NCI-H1694 treated with DMSO at 0.1 percent for 48 hours (cell line): ENCODE results near the gene CCDC74B.
"Not testable (repeated sequence)": the region's sequence is repeated elsewhere in the genome, so short reads cannot be mapped to it uniquely, and the experiment has no call there.

Experiments used
- DNase-seq: peaks from one replicate; lab custom pipeline; 2025; lab: John Stamatoyannopoulos, UW

The CCDC74B gene

DNA sequence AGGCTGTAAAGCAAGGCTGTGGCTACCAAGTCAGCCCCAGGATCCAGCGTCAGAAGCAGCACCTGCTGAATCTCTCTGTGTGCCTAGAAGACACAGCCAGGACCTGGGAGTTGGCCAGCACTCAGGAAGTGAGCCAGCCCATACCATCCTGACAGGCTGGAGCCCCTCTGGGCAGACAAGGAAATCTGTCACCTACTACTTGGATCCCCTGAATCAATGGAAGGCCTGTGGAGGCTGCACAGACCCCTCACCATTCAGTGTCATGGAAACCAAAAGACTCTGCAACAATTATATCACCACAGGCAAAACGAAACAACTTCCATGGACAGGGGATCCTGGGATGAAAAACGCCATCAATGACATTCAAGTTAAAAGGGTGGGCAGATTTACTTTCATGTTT is 21.7 kb upstream of the CCDC74B start:
- DNase-seq = not testable (repeated sequence)

DNA sequence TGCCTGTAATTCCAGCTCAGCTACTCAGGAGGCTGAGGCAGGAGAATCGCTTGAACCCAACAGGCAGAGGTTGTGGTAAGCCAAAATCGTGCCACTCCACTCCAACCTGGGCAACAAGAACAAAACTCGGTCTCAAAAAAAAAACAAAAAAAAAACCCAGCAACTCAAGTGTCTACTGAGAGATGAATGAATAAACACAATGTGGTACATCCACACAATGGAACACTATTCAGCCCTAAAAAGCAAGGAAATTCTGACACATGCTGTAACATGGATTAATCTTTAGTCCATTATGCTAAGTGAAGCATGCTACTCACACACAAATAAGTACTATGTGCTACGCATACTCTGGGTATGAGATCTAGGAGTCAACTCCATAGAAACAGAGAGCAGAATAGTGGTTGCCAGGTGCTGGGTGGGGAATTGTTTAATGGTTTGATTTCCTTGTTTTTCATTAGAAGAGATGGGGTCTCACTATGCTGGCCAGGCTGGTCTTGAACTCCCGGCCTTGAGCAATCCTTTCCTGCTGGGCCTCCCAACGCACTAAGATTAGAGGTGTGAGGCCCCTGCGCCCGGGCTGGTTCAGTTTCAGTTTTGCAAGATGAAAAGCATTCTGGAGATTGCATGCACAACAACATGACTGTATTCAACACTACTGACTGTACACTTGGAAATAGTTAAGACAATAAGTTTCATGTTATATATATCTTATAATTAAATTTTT is 20.5 kb upstream of the CCDC74B start:
- no peak for DNase-seq

DNA sequence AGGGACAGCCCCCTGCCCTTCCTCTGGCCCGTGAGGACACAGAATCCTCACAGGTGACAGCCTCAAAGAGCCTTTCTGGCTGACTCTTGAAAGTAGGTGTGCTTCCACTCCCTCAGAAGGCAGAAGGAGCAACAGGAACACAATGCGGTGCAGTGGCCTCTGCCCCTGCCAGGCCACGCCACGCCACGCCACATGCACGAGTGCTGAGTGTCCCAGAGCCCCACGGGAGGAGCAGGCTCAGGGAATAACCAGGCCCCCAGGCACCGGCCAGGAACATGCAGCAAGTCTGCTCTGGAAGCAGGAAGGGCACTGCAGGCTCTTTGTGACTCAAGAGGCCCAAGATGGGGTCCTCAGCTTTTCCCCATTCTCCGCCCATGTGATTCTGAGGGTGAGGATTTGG is 18.1 kb upstream of the CCDC74B start:
- DNase-seq = no peak

DNA sequence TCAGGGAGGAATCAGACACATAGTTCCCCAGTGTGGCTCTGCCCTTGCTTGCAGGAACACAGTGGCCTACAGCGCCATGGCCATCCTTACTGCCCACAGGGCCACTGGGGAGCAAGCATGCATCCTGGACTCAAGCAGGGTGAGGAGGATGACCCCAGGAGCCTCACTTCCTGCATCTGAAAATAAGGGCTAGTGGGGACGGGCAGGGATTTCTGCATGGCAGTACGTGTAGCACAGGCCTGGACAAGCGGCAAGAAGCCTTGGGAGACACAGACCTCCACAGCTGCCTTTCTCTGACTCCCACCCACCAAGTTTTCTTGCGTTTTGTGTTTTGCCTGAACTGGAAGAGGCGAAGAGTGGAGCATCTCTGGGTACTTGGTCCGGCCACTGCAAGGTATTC is 17.6 kb upstream of the CCDC74B start:
- not testable (repeated sequence) for DNase-seq

DNA sequence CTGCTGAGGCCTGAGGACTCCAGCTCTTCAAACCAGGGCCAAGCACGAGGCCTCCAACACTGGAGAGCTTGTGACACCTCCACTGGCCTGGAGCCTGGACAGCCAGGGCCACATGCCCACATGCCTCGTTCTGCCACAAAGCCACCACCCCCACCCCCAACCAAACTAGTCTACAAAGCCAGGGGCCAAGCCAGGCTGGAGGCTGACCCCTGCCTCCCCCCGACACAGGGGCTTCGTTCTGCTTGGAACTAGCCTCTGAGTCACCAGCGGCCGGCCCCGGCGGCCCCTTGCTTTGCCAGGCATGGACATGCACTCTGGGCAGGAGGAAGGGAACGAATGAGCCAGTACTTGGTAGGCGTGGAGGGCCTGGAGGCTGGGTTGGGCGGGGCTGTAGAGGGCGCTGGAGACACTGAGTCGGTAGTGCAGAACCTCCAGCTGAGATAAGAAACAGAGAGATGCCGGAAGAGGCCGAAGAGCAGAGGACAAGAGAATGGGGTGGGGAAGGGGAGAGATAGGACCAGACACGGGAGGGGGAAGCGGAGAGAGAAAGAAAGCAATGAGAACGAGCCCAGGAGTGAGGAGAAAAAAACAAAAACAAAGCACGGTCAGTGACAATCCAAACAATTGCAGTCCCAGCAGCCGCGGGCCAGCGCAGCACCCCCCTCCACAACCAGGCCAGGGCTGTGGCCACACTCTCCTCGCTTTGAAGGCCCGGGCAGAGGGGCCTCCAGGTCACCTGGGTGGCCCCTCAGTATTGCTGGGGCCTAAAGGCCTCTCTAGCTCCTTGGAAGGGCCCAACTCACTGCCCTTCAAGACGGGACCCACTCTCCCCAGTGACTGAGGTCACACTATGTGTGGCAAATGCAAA is 16.2 kb upstream of the CCDC74B start:
- not testable (repeated sequence) for DNase-seq

DNA sequence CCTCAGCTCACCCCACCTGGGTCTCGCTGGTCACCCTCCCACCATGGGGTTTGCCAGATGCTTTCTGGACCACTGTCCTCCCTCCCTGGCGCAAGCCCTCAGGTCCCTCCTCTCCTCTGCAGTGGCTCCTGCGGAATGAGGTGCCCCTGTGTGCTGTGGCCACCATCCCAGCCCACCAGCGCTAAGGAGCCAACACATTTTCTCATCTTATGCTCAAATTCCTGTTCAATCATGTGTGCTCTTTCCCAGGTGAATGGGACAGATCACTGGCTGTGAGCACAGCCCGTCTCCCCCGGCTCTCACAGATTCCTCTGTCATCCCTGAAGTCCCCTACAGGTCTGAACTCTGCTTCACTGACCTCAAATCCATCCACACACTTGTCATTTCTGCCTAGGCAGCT is 15.2 kb upstream of the CCDC74B start:
- no peak for DNase-seq

DNA sequence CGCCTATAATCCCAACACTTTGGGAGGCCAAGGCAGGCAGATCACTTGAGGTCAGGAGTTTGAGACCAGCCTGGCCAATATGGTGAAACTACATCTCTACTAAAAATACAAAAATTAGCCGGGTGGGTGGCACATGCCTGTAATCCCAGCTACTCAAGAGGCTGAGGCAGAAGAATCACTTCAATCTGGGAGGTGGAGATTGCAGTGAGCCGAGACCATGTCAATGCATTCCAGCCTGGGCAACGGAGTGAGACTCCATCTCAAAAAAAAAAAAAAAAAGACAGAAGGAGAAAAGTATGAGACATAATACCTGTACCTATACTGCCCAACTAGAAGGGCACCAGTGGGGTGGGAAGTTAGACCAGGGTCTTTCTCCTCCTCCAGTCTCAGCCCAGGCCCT is 14.5 kb upstream of the CCDC74B start:
- DNase-seq = not testable (repeated sequence)

DNA sequence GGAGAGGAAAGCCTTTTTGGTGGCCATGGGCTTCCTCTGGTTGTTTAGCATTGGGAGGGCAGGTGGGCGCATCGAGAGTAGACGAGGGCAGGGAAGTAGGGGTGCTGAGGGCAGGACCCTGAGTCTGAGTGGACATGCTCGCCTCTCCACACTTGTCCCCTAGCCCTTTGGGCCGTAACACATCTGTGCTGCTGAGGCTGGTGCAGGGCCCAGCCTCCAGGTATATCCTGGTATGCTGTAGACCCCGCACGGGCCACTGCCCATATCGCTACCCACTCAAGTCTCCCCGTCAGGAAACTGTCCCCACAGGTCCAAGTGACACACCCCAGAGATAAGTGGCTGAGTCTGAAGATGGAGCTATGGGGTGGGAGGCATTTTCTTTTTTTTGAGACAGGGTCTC is 13.7 kb upstream of the CCDC74B start:
- no peak for DNase-seq

DNA sequence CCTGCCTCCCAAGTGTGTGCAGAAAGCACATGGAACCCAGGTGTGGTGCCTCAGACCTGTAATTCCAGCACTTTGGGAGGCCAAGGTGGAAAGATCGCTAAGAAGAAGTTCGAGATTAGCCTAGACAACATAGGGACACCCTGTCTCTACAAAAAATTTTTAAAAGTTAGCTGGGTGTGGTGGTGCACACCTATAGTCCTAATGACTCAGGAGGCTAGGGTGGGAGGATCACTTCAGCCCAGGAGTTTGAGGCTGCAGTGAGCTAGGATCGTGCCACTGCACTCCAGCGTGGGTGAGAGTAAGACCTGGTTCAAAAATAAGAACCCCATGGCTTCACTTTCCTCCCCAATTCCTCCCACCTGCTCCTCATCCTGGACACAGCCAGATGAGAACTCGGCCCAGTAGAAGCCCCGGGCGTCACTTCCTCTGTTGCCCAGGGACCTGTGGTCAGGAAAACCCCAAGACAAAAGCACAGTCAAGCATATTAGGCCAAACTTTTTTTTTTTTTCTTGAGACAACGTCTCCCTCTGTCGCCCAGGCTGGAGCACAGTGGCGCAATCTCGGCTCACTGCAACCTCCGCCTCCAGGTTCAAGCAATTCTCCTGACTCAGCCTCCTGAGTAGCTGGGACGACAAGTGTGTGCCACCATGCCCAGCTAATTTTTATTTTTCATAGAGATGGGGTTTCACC is 13.1 kb upstream of the CCDC74B start:
- not testable (repeated sequence) for DNase-seq

DNA sequence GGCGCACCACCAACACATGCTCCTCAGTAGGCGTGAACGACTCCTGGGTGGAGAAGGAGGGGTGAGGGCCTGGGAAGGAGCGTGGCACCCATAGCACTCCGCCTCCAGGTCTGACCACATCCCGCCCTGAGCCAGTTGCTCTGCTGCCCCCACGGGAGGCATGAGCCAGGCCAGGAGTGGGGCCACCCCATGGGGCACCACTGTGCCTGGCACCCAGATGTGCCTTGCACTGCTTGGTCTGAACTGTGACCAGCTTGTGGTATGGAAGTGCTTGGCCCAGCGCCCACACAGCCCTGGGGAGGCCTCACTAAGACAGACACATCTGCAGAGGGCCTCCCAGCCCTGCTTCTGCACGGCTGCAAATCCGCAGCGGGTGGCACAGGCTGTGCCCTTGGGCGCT is 12.4 kb upstream of the CCDC74B start:
- not testable (repeated sequence) for DNase-seq

DNA sequence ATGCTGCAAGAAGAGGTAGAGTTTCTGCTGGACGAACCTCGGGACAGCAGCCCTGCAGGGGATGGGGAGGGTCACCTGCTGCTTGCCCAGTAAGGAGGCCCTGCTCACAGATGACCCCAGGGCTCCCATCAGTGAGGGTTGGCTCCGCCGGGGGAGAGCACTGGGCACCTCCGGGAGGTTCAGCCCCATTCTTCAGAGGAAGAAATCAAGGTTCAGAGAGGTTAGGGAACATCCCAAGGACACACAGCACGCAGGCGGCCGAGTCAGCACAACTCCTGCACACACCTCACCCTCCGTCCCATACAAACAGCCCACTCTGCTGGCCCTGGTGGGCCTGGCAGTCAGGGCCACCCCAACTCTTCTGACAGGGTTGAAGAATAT is 11.7 kb upstream of the CCDC74B start:
- no peak for DNase-seq

DNA sequence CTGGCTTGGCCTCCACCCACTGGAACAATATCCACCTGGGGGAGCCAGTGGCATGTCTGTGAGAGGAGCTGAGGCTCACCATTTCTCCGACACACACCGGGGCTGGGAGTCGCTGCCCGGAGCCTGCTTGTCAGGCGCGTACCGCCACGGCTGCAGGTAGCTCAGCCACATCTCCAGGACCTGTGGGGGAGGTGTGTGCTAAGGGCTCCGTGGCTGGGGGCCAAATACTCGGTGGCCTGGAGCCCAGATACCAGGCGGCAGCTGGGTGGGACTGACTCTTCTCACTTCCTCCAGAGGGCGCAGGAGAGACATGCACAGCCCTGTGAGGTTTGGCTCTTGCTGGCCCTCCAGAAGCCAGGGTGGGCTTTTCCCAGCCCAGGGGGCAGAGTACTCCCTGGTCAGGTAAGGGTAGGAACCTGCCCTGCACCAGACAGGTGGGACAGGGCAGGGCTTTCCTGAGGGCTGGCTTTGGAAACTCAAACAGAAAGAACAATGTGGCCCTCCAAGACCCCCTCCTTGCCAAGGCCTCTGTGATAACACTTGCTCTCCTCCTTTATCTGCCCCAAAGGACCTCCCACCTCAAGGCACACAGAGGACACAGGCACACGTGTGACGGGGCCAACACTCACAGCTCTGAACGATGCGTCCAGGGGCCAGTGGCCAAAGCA is 11.2 kb upstream of the CCDC74B start:
- peak; percentile 73 for DNase-seq

DNA sequence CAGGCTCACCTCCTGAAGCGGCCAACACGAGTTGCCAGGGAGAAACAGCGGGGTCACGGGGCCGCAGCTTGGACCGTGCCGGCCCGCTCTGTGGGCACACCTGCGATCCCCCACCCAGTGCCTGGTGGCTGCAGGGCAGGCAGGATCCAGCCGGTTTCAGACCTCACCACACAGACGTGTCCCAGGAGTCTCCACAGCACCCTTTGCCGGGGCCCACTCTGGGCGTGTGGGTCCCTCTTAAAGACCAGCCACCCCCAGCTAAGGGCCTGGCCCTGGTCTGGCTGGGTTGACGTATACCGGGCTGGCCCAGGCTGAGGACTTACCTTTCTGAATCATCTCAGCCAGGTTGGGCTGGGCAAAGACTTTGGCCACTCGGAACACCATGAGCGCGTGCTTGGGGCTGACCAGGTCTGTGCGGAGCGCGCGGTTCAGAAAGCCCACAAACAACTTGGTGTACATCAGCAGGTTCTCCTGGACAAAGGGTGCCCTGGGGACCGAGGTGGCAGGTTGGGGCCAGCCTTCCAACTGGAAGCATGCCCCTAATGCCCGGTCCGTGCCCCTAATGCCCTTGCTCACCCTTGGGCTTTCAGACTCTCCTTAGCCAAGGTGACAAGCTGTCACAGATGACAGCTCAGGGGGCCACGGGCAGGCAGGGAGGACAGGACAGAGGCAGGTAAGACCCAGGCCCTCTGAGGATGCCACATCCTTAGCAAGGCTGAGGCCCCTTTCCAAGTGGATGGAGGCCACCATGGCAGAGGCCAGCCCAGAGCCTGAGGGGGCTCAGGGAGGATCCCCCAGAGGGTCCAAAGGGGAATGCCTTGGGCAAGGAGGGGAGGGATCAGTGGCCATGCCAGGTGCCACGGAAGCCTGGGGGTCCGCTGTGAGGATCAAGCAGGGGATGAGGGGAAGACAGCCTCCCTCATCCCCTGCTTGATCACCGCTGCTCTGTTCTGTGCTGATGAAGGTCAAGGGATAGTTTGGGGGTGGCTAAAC is 10.2 kb upstream of the CCDC74B start:
- DNase-seq = no peak

DNA sequence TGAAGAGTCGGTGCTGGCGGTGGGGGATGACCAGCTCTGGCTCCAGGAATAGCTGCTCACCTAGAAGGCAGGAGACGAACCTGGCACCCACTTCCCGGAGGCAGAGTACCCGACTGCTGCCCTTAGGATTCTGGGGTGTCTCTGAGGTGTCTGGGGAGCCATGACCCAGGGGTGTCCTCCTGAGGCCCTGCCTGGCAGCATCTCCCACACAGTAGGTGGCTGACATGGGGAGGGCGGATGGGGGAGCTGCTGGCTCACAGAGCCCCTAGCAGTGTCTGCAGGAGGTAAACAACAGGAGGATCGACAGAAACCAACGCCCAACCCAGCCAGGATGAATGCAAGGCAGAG is 9.5 kb upstream of the CCDC74B start:
- not testable (repeated sequence) for DNase-seq

DNA sequence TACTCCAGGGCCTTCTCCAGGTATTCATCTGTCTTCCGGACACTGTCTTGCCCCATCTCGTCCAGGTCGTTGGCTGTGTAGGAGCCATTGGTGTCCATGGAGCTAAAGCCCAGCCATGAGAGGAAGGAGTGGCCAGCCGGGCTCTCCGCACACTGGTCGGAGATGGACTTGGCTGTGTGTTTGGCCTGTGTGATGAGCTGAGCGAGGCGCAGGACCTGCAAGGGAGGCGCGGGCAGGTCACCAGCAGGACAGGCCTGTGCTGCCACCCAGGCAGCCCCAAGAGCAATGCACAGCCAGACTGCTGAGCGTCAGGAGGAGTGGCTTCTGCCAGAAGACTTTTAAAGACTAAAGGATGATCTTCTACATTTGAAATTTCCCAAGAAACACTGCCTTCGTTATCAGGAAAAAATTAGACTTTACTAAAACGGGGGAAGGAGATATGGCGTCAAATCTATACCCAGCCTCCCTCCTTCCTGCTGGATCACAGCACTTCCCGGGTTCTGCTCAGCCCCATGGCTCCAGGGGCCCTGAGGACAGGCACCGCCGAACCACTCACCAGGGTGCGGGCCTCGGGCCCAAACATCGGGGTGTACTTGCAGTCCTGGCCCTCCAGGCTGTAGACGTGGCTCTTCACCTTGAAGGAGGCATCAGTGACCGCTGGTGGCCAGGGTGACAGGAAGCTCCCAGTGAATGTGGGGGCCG is 9.0 kb upstream of the CCDC74B start:
- not testable (repeated sequence) for DNase-seq

DNA sequence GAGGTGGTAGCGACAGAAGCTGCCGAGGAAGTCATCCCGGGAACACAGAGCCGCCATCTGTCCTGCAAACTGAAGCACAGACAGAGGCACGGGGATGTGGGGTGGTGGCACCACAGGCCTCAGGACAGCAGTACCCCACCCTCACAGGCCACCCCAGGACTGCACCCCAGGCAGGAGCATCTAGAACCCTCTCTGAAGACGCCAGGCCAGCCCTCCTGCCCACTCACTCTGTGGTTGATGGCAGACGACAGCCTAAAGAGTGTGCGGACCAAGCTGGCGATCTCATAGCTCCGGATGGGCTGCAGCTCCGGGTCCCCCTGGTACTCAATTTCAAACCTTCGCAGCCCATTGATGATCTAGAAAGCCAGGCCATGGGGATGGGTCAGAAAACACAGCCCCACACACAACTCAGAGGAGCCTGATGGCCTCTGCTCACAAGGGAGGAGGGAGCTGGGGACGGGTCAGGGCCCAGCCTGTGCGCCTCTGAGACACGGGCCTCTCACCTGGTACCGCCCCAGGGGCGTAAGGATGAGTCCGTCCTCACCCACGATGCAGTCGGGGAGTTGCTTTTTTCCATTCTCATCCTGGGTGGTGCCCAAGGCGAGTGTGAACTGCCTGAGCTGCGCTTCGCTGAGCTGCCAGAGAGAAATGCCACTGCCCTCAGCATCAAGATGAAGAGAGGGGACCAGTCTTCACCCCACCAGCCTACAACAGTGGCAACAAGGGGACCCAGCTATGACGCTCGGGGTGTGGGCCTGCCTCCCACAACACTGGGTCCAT is 8.1 kb upstream of the CCDC74B start:
- no peak for DNase-seq

DNA sequence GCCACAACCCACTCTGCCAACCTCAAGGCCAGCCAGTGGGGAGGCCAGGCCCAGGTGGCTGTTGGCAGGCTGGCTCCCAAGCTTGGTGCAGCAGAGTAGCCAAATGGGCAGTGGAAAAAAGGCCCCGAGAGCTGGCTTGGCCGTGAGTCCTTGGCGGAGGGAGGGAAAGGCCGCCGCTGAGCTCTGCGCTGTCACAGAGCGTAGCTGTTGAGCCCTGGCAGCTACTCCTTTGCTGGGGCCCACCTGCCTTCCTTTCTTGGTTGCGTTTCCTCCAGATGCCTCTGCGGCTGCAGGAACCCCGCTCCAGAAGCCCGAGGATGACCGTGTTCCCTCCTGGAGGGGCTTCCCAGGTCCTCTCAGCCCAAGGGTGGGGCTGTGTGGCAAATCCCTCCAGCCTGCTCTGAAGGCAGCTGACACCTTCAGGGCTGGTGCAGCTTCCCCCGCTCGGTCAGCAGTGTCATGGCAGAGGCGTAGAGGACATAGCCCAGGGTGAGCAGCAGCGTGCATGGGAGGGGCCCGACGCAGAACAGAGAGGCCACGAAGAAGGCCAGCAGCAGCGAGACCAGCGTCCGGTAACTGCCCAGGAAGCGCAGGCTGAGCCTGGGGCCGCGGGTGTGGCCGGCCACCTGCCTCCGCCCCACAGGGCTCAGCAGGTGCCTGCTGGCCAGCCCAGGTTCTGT is 7.4 kb upstream of the CCDC74B start:
- DNase-seq = not testable (repeated sequence)

DNA sequence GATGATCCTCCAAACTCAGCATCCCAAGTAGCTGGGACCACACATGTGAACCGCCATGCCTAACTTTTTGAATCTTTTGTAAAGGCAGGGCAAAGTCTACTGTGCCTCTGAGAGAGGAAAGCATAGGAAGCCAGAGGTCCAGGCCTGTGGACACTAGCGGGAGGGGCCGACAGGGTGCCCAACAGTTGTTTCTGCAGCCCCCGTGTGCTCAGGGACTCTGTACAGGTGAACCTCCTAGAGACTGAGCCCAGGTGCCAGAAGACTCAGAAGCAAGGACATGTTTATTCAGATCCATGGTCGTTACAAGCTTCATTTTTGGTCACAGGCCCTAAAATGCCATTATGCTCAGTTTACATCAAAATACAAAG is 6.2 kb upstream of the CCDC74B start:
- DNase-seq = not testable (repeated sequence)
